Prostate gland (tissue), 2 donors: Measurements from ENCODE around the gene LRRC71. TPM values are rescaled to one million over a fixed set of nuclear protein-coding genes. Genes with fewer than 3 reads are reported as not detected.

Experiments
- DNase-seq: peaks from one replicate; pipeline ENCODE4 v3.0.0-alpha.2; 2019; ENCODE audit warnings: low spot score
- H3K27ac ChIP-seq, 2 donors: fragments of 200-600 bp; sonication (generic); 2 replicates each; pipeline ENCODE4 v1.5.1; 2017 to 2019
- H3K27me3 ChIP-seq: fragments of 200-600 bp; sonication (generic); replicated peaks from 2 replicates; pipeline ENCODE4 v1.5.1; 2019; ENCODE audit not compliant: insufficient read depth
- H3K36me3 ChIP-seq, 2 donors: fragments of 200-600 bp; sonication (generic); 1 replicate in 1 of 2; 2 replicates in 1 of 2; pipeline versions ENCODE4 v1.5.1 to v1.8.1; 2017 to 2019
- H3K4me1 ChIP-seq: fragments of 200-600 bp; sonication (generic); replicated peaks from 2 replicates; pipeline ENCODE4 v1.5.1; 2019
- H3K4me3 ChIP-seq, 2 donors: fragments of 200-600 bp; sonication (generic); 2 replicates each; pipeline ENCODE4 v1.5.1; 2017 to 2019
- H3K9me3 ChIP-seq: fragments of 200-600 bp; sonication (generic); 2 replicates; pipeline ENCODE4 v1.5.1; 2017
- CTCF ChIP-seq, 4 experiments: fragments of 200-600 bp in 2 of 4; fragments of 450-650 bp in 2 of 4; sonication (generic) in 2 of 4; IDR thresholded peaks; 1 replicate in 3 of 4; 2 replicates in 1 of 4; pipeline ENCODE4 v1.5.1; 2016 to 2019; ENCODE audit warnings: antibody characterized with exemption in 4 of 4, mild to moderate bottlenecking in 2 of 4, moderate library complexity in 2 of 4
- POLR2A ChIP-seq: fragments of 450-650 bp; IDR thresholded peaks from one replicate; pipeline ENCODE4 v1.6.1; 2016; ENCODE audit warnings: antibody characterized with exemption, mild to moderate bottlenecking
- POLR2AphosphoS5 ChIP-seq: sonication (generic); formaldehyde crosslinking; IDR thresholded peaks from one replicate; pipeline ENCODE4 v1.6.1; 2017; ENCODE audit warnings: antibody characterized with exemption
- WGBS: methylation state at CpG from one replicate; pipeline ENCODE4 v1.1.5; 2018; 5-methylcytosine and 5-hydroxymethylcytosine counted together
- intact Hi-C: fragments of 100-400 bp; cut with DNase I; formaldehyde crosslinking; loops from one replicate; pipeline ENCODE4 v1.14.2; 2022
- microRNA counts, 2 donors: library from miRNA; unstranded; fragments of <30 nt; microRNA quantifications; one replicate each; lab custom pipeline; 2016 to 2017
- microRNA-seq: library from miRNA; unstranded; fragments of <30 nt; microRNA quantifications from one replicate; pipeline ENCODE4, GENCODE V29; 2016
- small RNA-seq, 2 donors: library from RNA; depleted of rRNA; stranded (forward); fragments of <200 nt; gene quantifications; one replicate each; pipeline ENCODE3, GENCODE V24; 2016
- total RNA-seq, 2 donors: library from RNA; depleted of rRNA; stranded (reverse); fragments of >200 nt; gene quantifications; one replicate each; pipeline ENCODE4 v1.1.0, GENCODE V29; 2016

LRRC71 gene
- total RNA-seq, 2 donors from 2014 or later, result 3.7 TPM; not detected in 1

- 71% methylated on average over 2 of the region's 2 CpGs for WGBS
- H3K4me1 ChIP-seq, result no peaks in the 10 kb centered on the region
- intact Hi-C loops, result no loop called here
- H3K9me3 ChIP-seq, result no peaks in the 10 kb centered on the region
- peaks cover 3 to 6% of the 10 kb centered on the region in 2 donors for H3K36me3 ChIP-seq
- H3K27me3 ChIP-seq, result no peaks in the 10 kb centered on the region
- H3K4me3 ChIP-seq, result no peak overlapping the region
- TF ChIP-seq POLR2AphosphoS5, result no peak
- TF ChIP-seq POLR2A, result no peak
- no peak for TF ChIP-seq CTCF (IDR thresholded peaks at IDR 0.05)
- H3K27ac ChIP-seq, result no peak overlapping the region
- DNase-seq, result no peak
Observed at GRCh38 chr1:156975084-156975483, 54.7 kb downstream of the LRRC71 start.

- Histone ChIP-seq H3K4me1 (no peaks in the 10 kb centered on the region), H3K9me3 (no peaks in the 10 kb centered on the region), H3K36me3 (peaks cover 3 to 5% of the 10 kb centered on the region in 2 donors), H3K27me3 (no peaks in the 10 kb centered on the region), H3K4me3 (no peak overlapping the region), H3K27ac (no peak overlapping the region)
- 62% methylated on average over 4 of the region's 4 CpGs for WGBS
- intact Hi-C loops, result no loop called here
- TF ChIP-seq CTCF (IDR thresholded peaks at IDR 0.05) (no peak), POLR2AphosphoS5 (no peak), POLR2A (no peak)
- no peak for DNase-seq
Observed at GRCh38 chr1:156980551-156980950, 60.1 kb downstream of the LRRC71 start.

MicroRNAs encoded within 50 kb of the gene (microRNA counts, 767-probe panel; counts per million panel counts)
- microRNA hsa-miR-765 (lab: Ali Mortazavi, UCI), result 0 to 431 counts per million in 2 donors

Small RNA genes lying within 50 kb of the gene (microRNA-seq; reads per million reads assigned to microRNA genes)
- 0.59 reads per million for gene MIR765

Small RNA genes lying within 50 kb of the gene (small RNA-seq; reads per million reads assigned to genes)
- 0 reads per million in 2 donors for gene MIR765

Other genes with a start within 250 kb of the LRRC71 start
- 10 to 100 TPM; 11.2 to 33.4 TPM for gene NES, start 243.2 kb upstream of the LRRC71 start, total RNA-seq
- 10 to 100 TPM; 27.3 to 30.8 TPM for gene CRABP2, start 215.0 kb upstream of the LRRC71 start, total RNA-seq
- 10 to 100 TPM; 62.0 to 69.5 TPM for gene METTL25B, start 192.2 kb upstream of the LRRC71 start, total RNA-seq
- gene ISG20L2, start 191.9 kb upstream of the LRRC71 start, total RNA-seq, result 10 to 100 TPM; 19.4 to 34.4 TPM
- 10 to 100 TPM; 55.0 to 67.1 TPM for gene MRPL24, start 179.5 kb upstream of the LRRC71 start, total RNA-seq
- 100 to 1,000 TPM; 124 to 156 TPM for gene HDGF, start 169.0 kb upstream of the LRRC71 start, total RNA-seq
- gene PRCC, start 153.1 kb upstream of the LRRC71 start, total RNA-seq, result 10 to 100 TPM; 33.0 to 61.5 TPM
- under 1 TPM in 1 of 2 donors, not detected in 1; 0.80 TPM for gene SH2D2A, start 103.8 kb upstream of the LRRC71 start, total RNA-seq
- gene INSRR, start 61.5 kb upstream of the LRRC71 start, total RNA-seq, result 1 to 10 TPM in 1 of 2 donors, under 1 TPM in 1; 0.18 to 3.0 TPM
- gene NTRK1, start 59.8 kb upstream of the LRRC71 start, total RNA-seq, result 10 to 100 TPM in 1 of 2 donors, under 1 TPM in 1; 0.59 to 31.4 TPM
- 10 to 100 TPM in 1 of 2 donors, 1 to 10 TPM in 1; 3.6 to 20.0 TPM for gene PEAR1, start 26.9 kb upstream of the LRRC71 start, total RNA-seq
- 10 to 100 TPM; 38.3 to 92.6 TPM for gene ARHGEF11, start 125.1 kb downstream of the LRRC71 start, total RNA-seq
- gene ETV3L, start 179.2 kb downstream of the LRRC71 start, total RNA-seq, result not detected
- gene ETV3, start 217.8 kb downstream of the LRRC71 start, total RNA-seq, result 10 to 100 TPM; 23.4 to 33.3 TPM